Neural crest cell (in vitro differentiated cells): ENCODE data around the gene APOH. TPM values are rescaled to one million over a fixed set of nuclear protein-coding genes. Genes with fewer than 3 reads are reported as not detected.
"Not testable (repeated sequence)": the region's sequence is repeated elsewhere in the genome, so short reads cannot be mapped to it uniquely, and the experiment has no call there.

Source experiments
- DNase-seq: peaks from one replicate; pipeline ENCODE4 v3.0.0; 2021; ENCODE audit warnings: low read depth, mixed read lengths, low spot score
- H3K27ac Mint-ChIP-seq: one replicate; pipeline ENCODE4 v1.8.0; 2021; ENCODE audit warnings: mild to moderate bottlenecking, mixed read lengths; ENCODE audit not compliant: unreplicated experiment
- H3K27me3 Mint-ChIP-seq: 2 replicates; pipeline ENCODE4 v1.8.0; 2021; ENCODE audit warnings: low read depth, mild to moderate bottlenecking, mixed read lengths
- H3K36me3 Mint-ChIP-seq: 2 replicates; pipeline ENCODE4 v1.8.0; 2021; ENCODE audit warnings: low read depth, mild to moderate bottlenecking, mixed read lengths
- H3K4me1 Mint-ChIP-seq: 2 replicates; pipeline ENCODE4 v1.8.0; 2021; ENCODE audit warnings: mixed read lengths
- H3K4me3 Mint-ChIP-seq: one replicate; pipeline ENCODE4 v1.8.0; 2021; ENCODE audit warnings: mild to moderate bottlenecking, mixed read lengths
- H3K9me3 Mint-ChIP-seq: 2 replicates; pipeline ENCODE4 v1.8.0; 2021; ENCODE audit warnings: mixed read lengths
- total RNA-seq: library from RNA; stranded (reverse); gene quantifications from 2 replicates; pipeline ENCODE4 v1.2.1, GENCODE V29; 2021
- TF ChIP-seq, protein P1 (sequence below): fragments of 200-600 bp; sonication (generic); conservative IDR thresholded peaks from 2 replicates; pipeline ENCODE4 v1.5.0; 2021; ENCODE audit warnings: antibody characterized with exemption, mild to moderate bottlenecking

Gene APOH
- total RNA-seq, 1 donor from 2014 or later: not detected

DNA sequence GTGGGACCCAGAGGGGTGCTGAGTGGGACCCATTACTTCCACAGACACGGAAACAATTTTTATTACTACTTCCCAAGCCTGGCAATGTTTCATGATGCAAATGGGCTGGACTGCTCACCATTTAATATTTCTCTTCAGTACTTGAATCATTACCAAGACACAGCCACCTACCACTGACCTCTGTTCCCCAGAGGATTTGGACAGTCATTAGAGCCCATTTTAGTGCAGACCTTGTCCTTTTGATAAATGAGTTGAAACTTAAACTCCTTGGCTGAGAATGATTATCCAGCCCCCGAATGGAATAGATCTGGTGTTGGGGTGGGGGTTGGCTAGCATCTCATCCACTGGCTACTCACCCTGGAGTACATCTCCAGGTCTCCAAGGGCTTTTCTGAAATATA lies 33.6 kb upstream of the APOH start:
- Mint-ChIP-seq H3K4me3 (no peak overlapping the region), H3K9me3 (no peaks in the 10 kb centered on the region), H3K4me1 (no peaks in the 10 kb centered on the region), H3K27me3 (no peaks in the 10 kb centered on the region), H3K27ac (no peak overlapping the region), H3K36me3 (no peaks in the 10 kb centered on the region)
- no peak for DNase-seq
- TF ChIP-seq, protein P1, sequence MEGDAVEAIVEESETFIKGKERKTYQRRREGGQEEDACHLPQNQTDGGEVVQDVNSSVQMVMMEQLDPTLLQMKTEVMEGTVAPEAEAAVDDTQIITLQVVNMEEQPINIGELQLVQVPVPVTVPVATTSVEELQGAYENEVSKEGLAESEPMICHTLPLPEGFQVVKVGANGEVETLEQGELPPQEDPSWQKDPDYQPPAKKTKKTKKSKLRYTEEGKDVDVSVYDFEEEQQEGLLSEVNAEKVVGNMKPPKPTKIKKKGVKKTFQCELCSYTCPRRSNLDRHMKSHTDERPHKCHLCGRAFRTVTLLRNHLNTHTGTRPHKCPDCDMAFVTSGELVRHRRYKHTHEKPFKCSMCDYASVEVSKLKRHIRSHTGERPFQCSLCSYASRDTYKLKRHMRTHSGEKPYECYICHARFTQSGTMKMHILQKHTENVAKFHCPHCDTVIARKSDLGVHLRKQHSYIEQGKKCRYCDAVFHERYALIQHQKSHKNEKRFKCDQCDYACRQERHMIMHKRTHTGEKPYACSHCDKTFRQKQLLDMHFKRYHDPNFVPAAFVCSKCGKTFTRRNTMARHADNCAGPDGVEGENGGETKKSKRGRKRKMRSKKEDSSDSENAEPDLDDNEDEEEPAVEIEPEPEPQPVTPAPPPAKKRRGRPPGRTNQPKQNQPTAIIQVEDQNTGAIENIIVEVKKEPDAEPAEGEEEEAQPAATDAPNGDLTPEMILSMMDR: no peak

DNA sequence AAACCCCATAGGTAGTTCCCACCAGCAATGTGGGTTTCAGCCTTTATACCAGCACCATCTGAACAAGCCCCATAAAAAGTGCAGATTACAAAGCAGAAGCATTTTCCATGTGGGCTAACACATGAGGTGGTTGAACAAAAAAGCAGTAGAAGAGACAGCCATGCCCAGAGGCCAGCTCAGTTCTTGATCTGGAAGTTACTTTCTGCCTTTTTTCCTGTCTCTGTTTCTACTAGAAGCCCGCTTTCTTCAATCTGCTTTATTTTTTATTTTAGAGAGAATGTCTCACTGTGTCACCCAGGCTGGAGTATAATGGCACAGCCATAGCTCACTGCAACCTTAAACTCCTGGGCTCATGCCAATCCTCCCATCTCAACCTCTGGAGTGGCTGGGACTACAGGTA lies 31.5 kb upstream of the APOH start:
- H3K36me3 Mint-ChIP-seq: no peaks in the 10 kb centered on the region
- H3K4me1 Mint-ChIP-seq: no peaks in the 10 kb centered on the region
- no peak overlapping the region for H3K4me3 Mint-ChIP-seq
- H3K27me3 Mint-ChIP-seq: no peaks in the 10 kb centered on the region
- no peak overlapping the region for H3K27ac Mint-ChIP-seq
- no peaks in the 10 kb centered on the region for H3K9me3 Mint-ChIP-seq
- TF ChIP-seq, protein P1: no peak
- DNase-seq: no peak

DNA sequence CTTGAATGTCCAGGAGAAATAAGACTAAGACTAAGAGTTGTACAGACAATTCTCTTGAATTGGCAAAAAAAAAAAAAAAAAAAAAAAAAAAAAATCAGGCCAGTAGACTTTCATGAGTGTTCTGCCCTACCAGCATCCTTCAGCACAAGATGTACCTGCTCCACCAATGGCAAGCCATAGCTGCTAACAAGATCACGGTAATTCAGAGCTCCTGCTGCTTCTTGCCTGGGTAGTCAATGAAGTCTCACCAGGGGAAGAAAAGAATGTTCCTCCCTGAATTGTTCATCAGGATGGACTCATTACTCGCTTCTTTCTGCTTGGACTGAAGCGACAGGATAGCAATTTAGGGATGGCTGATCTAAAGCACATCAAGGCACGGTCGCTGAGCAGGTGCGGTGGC lies 31.1 kb upstream of the APOH start:
- TF ChIP-seq, protein P1: no peak
- no peaks in the 10 kb centered on the region for H3K27me3 Mint-ChIP-seq
- DNase-seq: no peak
- H3K36me3 Mint-ChIP-seq: no peaks in the 10 kb centered on the region
- no peaks in the 10 kb centered on the region for H3K9me3 Mint-ChIP-seq
- no peak overlapping the region for H3K4me3 Mint-ChIP-seq
- no peaks in the 10 kb centered on the region for H3K4me1 Mint-ChIP-seq
- H3K27ac Mint-ChIP-seq: no peak overlapping the region

DNA sequence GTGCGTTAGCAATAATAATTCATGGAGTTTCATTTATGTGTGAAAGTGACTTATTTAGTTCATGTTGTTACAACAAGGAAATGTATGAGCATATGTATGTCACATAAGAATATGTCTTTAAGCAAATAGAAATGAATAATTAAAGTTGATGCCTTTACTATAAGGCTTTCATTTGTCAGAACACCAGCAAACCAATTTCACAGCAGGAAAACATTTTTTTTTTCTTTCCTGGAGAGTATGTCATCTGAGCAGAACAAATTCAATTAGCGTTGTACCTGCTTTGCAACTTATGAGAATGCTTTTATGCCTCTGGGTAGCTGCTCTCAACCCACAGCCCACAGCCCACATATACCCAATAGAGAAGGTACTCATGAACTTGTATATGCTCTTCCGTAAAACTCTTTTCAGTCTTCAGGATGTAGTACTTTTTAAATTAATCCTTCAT lies 26.3 kb upstream of the APOH start:
- H3K9me3 Mint-ChIP-seq: no peaks in the 10 kb centered on the region
- no peak for DNase-seq
- H3K4me3 Mint-ChIP-seq: no peak overlapping the region
- no peaks in the 10 kb centered on the region for H3K4me1 Mint-ChIP-seq
- H3K36me3 Mint-ChIP-seq: no peaks in the 10 kb centered on the region
- no peak overlapping the region for H3K27ac Mint-ChIP-seq
- H3K27me3 Mint-ChIP-seq: no peaks in the 10 kb centered on the region
- TF ChIP-seq, protein P1: no peak

DNA sequence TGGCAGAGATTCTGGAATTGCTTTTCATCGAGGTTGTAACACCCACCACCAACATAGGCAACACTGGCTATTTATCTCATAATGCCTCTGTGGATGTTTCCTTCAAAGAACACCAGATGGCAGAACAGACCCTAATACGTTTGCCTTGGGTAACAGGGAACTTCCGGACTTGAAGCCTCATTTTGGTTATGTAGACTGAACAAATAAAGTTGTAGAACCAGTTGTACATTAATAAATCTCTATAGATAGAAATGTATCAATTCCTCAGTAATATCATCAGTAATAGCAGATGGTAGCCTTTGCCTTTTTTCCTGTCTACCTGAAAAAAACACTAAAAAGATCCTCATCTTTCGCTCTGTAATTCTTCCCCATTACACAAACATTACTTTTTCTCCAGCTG lies 25.9 kb upstream of the APOH start:
- no peak overlapping the region for H3K4me3 Mint-ChIP-seq
- H3K27ac Mint-ChIP-seq: no peak overlapping the region
- DNase-seq: peak; percentile 7
- H3K9me3 Mint-ChIP-seq: no peaks in the 10 kb centered on the region
- H3K4me1 Mint-ChIP-seq: no peaks in the 10 kb centered on the region
- H3K27me3 Mint-ChIP-seq: no peaks in the 10 kb centered on the region
- H3K36me3 Mint-ChIP-seq: no peaks in the 10 kb centered on the region
- TF ChIP-seq, protein P1: peak; percentile 86

DNA sequence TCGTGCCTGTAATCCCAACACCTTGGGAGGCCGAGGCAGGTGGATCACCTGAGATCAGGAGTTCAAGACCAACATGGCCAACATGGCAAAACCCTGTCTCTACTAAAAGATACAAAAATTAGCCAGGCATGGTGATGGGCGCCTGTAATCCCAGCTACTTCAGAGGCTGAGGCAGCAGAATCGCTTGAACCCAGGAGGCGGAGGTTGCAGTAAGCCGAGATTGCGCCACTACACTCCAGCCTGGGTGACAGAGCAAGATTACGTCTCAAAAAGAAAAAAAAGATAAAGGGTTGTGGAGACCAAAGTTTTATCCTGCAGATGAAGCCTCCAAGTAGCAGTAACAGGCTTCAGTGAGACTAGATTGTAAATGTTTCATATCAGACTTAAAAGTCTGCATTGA lies 24.2 kb upstream of the APOH start:
- H3K9me3 Mint-ChIP-seq, H3K4me3 Mint-ChIP-seq, H3K27ac Mint-ChIP-seq, H3K4me1 Mint-ChIP-seq, H3K27me3 Mint-ChIP-seq, DNase-seq, H3K36me3 Mint-ChIP-seq: not testable (repeated sequence)
